Activated CD8-positive, alpha-beta memory T cell treated with anti-CD3 and anti-CD28 coated beads for 1 hour (primary cell): ENCODE results near the gene TMEM156.

Experiments
- DNase-seq, 2 donors: peaks; one replicate each; pipeline ENCODE4 v3.0.0-alpha.2; 2020; ENCODE audit warnings: low read depth in 1 of 2; ENCODE audit errors: extremely low read depth in 1 of 2

Gene TMEM156

DNA sequence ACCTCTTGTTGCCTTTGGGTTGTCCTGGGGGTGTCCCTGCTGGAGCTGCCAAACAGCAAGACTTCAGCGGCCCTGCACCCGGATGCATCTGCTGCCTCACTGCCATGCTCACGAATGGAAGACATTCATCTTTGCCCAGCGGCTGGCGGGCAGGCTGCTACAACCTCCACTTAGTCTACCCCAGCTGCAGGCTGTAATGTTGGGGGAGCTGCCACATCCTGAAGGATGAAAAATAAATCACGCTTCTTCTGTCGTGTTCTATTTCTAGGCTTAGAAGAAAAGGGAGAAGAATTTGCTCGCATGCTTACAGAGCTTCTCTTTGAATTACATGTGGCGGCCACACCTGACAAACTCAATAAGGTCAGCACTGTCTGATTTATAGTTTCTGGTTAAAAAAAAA lies 103.2 kb downstream of the TMEM156 start:
- DNase-seq, result no peak

DNA sequence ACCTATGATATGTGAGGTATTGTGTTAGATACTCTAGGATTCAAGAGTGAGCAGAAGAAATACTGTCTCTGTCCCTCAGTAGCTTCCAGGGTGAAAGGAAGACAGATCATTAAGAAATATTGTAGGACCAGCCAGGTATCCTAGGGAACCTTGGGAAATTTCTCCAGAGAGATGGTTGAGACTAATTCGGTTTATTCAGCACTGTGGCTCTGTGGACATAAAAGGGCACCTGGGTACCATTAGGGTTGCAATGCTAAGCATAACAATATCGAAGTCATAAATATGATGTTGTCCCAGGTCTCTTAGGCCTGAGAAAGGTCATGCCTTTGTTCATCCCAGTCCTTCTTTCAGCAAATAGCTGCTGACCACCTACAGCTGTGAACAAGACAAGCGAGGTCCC lies 103.6 kb downstream of the TMEM156 start:
- DNase-seq, result no peak

DNA sequence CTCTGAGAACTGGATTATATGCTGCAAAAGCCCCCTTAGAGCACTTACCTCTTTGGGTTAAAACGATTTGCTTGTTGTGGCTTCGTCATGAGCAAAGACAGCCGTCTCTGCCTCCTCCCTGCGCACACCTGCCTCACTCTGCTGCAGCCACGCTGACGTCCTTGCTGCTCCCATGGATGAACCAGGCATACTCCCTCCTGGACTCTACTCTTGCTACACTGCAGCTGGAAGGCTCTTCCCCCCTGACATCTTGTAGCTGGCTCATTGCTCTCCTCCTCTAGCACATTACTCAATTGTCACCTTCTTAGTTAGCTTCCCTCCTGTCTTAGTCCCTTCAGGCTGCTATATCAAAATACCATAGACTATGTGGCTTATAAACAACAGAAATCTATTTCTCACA lies 105.3 kb downstream of the TMEM156 start:
- DNase-seq, result no peak

DNA sequence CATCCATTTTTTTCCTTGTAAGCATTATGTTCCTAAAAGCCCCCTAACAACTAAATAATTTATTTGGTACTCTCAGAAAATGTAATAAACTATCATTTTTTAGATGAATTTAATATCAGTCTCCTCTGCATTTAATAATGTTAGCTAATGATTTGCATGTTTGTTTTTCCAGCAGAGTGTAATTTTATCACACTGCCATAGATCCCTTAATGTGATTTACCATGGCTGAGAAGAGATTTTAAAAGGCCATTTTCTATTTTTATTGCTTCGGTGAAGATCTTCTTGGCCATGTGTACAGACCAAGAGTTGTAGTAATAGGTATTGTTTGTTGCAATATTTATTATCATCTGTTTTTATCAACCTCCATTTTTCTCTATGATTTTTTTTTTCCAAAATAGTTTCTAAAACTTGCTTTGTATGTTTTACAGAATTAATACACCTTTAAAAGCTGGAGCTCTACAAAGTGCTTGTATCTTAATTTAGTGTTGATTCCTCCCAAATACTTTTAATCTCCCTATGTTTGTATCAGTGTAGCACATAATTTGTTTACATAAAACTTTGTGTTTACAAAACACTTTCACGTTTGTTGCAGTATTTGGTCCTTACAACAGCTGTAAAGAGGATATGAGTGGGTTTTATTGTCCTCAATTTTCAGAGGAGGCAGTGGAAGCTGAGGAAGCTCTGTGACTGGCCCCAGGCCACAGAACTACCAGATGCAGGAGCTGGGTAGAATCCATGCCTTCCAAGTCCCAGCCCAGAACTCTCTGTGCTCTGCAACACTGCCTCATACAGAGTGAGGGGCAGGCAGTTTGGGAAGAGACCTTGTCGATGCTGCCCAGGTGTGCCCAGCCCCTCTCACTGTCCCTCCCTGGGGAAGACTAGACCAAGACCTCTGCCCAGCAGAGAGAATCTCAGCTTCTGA lies 106.5 kb downstream of the TMEM156 start:
- no peak for DNase-seq

DNA sequence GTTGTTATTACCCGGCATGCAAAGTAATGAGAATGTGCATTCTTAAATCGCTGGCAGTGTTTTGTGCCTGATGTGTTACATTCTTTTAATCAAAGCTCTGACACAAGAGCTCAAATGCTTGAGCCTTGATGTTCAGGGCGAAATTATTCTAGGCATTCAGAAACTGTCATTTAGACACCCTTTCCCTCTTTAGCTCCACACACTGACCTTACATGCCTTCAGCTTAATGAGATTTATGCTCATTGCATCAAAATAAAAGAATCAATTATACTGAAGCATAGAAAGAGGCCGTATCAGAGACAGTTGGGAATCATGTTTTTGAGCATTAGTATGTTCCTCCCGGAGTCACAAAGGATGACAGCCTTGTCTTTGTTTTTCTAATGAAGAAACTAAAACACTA lies 107.9 kb downstream of the TMEM156 start:
- DNase-seq, result no peak

DNA sequence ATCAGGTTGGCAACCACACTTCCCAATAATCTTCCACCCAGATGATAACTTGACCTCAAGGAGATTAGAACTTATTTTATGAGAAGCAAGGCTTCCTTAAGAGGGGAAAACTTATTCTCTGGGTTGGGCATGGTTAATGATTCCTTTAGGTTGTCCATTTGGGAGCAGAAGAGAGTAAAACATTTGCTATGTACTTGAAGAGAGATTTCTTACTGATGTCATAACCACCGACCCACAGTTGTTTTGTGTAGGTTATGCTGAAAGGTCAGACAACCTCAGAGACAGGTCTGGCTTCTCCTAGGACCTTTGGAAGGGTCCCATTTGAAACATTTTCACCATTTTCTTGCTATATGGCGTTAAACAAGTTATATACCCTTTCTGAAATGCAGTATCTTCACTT lies 108.5 kb downstream of the TMEM156 start:
- DNase-seq, result no peak

DNA sequence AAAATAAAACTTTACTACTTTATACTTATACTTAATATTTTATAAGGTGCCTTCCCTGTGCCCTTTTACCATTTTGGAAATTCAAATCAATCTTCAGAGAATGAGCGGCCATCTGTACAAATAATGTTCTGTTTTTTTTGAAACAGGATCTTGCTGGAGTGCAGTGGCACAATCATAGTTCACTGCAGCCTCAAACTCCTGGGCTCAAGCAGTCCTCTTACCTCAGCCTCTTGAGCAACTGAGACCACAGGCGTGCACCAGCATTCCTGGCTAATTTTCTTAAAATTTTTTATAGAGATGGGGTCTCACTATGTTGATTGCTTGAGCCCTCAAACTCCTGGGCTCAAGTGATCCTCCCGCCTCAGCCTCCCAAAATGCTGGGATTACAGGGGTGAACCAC lies 111.1 kb downstream of the TMEM156 start:
- no peak for DNase-seq

DNA sequence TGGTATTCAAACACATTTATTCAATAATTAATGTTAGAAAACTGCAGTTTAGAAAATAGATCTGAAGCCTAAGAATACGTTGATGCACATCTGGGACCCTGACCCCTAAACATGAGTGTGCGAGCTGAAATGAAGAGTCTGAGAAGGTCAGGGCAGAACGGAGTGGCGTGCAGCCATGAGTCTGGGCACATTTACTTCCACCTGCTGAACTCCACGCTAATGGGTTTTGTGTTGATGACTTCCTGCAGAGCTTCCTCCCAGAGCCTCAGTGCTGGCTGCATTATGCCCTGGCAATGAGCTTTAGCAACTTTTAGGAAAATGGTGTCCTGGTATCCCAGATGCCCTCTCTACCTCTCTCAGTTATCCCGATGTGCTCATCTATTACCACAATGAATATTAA lies 111.5 kb downstream of the TMEM156 start:
- no peak for DNase-seq

DNA sequence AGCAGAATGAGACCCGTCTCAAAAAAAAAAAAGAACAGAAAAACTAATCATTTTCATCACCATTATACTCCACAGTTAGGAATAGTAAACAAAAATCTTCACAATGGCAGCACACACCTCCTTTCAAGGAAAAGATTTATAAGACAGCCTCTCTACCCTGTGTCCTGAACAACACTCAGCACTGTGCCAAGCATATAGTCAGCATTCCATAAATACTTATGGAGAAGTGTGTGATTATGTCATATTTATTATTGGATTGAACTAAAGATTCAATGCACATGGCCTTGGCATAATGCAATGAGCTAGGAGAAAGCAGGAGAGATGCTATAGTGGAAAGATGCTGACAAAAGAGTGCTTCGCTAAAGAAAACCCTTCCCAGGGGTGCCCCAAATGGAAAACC lies 112.0 kb downstream of the TMEM156 start:
- no peak for DNase-seq

DNA sequence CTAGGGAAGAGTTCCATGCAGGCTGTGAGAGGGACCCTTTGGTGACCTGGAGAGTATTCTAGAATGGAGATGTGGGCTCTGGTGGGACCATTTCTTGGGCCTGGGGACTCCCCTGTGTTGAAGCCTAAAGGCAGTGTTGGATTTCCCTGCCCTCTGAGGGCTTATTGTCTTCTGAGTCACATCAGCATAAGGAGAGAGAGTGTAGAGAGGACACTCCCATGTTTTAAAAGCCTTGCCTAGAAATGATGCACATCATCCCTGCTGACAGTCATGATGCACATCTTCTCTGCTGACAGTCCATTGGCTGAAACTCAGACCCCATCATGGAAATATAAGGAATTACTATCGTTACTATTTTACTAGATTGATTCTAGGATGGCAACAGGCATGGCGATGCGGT lies 112.7 kb downstream of the TMEM156 start:
- DNase-seq, result no peak

DNA sequence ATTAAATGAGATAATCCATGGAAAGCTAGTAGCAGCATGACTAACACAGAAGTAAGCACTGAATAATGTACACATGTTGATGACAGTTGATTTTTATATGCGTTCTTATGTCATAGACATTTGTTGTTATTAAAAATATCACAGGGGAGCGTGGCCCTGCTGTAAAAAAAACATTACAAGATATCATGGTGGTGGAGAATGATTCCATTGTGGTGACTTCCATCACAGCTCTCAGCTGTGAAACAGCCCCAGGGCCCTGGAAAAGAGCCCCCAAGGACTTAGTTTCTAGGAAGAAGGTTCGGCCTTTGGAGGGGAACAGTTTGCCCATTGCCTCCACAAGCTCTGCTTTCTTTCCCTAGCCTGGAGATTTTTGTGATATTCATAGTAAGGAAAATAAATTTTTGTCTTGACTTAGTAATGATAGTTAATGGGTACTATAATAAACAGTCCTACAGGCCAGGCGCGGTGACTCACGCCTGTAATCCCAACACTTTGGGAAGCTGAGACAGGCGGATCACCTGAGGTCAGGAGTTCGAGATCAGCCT lies 114.7 kb downstream of the TMEM156 start:
- no peak for DNase-seq
